HG02763 (cell line): ENCODE data around the gene CSF3R.
A peak's percentile ranks its signal among the peaks of the same experiment; 100 is the strongest.

Source experiments
- ATAC-seq: cut with Tn5 transposase; IDR thresholded peaks from one replicate; pipeline ENCODE4 v1.9.1; 2021; ENCODE audit warnings: mild to moderate bottlenecking, moderate library complexity; ENCODE audit not compliant: unreplicated experiment

Gene CSF3R

GRCh38 chr1:36463463-36463802, 19.3 kb downstream of the CSF3R start:
- no peak for ATAC-seq

GRCh38 chr1:36458910-36459309, 23.8 kb downstream of the CSF3R start:
- ATAC-seq: no peak

DNA sequence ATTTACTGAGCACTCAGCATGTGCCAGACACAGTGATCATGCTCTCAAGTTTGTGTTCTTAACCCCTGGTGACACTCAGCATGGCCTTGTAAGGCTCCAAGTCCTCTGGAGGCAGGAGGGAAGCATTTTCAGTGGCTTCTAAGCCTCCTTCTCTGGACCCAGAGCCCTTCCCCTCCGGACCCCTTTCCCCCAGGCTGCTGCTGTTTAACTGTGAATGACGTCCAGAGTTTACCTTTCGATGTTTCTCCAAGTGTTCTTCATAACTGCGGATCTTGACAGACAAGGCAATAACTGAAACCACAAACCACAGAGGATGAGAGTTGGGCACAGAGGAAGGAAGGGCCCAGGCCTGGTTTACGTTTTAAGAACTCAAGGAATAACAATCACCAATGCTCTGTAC, 25.0 kb downstream of the CSF3R start:
- ATAC-seq: no peak

- no peak for ATAC-seq
Measured at GRCh38 chr1:36456391-36456928, 26.3 kb downstream of the CSF3R start.

GRCh38 chr1:36455386-36455785, 27.3 kb downstream of the CSF3R start:
- no peak for ATAC-seq

GRCh38 chr1:36453600-36454388, 28.9 kb downstream of the CSF3R start:
- no peak for ATAC-seq

- ATAC-seq: no peak
Measured at GRCh38 chr1:36453051-36453450, 29.7 kb downstream of the CSF3R start.

GRCh38 chr1:36450919-36451305, 31.8 kb downstream of the CSF3R start:
- no peak for ATAC-seq

DNA sequence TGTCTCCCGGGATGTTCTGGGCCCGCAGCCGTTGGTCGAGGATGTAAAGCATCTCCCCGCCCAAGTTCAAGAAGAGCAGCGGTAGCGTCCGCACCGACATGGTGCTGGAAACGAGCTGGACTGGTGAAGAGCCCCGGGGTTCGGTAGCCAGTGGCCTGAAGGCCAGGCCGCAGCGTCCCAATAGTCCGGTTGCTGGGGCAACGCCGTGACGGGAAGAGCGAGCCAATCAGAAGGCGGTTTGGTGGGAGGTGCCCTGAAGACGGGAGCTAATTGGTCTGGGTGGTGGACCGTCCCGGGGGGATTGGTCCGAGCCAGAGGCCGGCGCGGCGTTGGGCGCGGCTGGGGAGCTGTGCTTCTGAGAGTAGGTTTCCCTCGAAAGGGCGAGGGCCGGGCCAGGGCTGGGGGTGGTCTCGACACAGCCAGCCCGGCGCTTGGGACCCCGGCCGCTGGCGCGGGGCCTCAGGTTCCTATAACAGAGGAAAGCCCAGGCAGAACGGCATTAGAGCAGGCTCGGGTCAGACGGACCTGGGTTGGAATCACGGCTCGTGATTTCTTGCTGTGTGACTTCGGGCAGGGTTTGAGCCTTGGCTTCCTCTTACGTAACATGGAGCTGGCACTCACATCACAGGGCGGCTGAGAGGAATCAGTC, 32.3 kb downstream of the CSF3R start, which contains the start of gene OSCP1:
Gene OSCP1, minus strand, starts transcription at position 182 of the 649 bp plus-strand sequence. Its CDS starts 82 bp downstream, at position 100.
- ATAC-seq: peak; percentile 97

DNA sequence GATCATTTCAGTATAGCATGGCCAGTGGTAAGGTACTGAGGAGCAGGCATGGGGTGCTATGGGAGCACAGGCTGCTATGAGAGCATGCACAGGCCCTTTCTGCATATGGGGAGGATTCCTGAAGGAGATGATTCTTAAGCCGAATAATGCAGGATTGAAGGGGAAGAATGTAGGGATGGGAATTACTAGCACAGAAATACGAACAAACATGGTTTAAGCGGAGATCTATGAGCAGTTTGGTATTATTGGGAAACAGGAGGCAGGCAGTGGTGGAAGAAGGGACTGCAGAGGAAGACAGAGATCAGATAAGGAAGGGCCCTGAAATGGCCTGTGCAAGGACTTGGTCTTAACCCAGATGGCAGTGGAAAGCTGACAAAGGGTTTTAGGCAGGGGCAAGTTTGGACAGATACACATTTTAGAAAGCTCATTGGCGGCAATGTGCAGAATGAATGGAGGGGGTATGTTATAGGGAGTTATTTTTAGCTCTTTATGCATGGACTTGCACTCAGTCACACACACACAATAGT, 34.1 kb downstream of the CSF3R start:
- ATAC-seq: no peak

DNA sequence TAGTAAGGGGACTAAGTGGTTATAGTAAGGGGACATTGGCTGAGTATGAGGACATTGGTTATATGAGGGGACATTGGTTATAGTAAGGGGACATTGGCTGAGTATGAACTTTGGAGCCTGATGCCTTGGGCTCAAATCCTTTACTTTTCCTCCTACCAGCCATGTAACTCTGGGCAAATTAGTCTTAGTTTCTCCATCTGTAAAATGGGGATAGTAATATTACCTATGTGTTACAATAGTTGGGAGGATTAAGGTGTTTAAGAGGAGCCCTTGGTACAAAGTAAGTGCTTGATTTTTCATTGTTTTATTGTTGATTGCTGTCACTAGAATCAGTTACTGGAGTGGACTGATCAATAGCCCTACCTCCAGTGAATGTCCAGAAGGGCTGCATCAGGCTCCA, 35.3 kb downstream of the CSF3R start:
- ATAC-seq: no peak

DNA sequence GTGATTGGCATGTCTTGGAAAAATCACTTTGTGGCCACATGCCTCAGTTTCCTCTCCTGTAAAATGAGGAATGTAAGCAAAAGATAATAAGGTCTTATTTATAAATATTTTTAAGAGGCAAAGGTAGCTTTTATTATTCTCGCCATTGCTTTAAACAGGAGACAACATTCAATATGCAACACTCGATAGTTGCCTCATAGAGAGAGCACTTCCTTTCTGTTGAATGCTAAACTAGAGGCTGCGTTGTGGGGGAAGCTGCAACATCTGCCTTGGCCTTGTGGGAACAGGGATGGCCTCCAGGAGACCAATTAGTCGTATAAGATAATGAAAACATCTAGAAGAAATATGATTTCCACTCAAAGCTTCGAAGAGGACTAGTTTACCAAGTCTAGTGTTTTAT, 36.0 kb downstream of the CSF3R start:
- ATAC-seq: no peak

- ATAC-seq: no peak
Measured at GRCh38 chr1:36446271-36446670, 36.4 kb downstream of the CSF3R start.

DNA sequence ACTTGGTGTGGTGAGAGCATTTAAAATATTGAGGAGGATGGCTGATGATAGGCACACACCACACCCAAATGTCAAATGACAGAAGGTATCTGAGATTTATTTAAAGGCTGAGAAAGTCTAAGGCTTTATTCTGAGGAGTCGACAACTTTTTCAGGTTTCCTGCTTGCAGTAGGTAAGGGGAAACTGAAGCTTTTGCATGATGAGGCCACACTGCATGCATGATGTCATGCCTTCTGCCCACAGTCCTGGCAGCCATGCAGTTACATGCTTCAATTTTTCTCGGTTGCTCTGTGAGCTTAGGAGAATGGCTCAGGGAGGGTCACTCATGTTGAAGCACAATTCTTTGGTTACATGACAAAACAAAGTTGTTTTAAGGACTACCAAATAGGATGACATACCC, 39.4 kb downstream of the CSF3R start:
- no peak for ATAC-seq

DNA sequence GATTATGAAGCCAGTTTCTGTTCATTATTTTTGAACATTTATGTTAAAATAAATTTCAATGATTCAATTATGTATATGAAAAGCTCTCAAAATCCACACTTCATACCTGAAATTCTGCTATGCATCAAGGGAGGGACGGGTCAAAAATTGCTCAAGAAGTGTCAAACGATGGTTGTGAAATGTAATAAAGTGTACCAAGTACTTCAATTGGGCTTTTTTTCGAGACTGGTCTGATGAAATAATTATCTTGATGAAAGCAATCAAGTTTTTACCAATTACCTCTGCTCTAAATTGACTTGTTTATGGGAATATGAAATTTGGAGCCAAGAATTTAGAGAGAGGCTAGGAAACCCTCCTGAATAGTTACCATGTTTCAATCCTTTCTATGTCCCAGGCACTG, 40.4 kb downstream of the CSF3R start:
- no peak for ATAC-seq

- no peak for ATAC-seq
Measured at GRCh38 chr1:36440646-36441045, 42.1 kb downstream of the CSF3R start.

- no peak for ATAC-seq
Measured at GRCh38 chr1:36440044-36440443, 42.7 kb downstream of the CSF3R start.

GRCh38 chr1:36438715-36439114, 44.0 kb downstream of the CSF3R start:
- no peak for ATAC-seq

GRCh38 chr1:36436821-36437220, 45.9 kb downstream of the CSF3R start:
- no peak for ATAC-seq

- no peak for ATAC-seq
Measured at GRCh38 chr1:36433102-36433501, 49.6 kb downstream of the CSF3R start.

DNA sequence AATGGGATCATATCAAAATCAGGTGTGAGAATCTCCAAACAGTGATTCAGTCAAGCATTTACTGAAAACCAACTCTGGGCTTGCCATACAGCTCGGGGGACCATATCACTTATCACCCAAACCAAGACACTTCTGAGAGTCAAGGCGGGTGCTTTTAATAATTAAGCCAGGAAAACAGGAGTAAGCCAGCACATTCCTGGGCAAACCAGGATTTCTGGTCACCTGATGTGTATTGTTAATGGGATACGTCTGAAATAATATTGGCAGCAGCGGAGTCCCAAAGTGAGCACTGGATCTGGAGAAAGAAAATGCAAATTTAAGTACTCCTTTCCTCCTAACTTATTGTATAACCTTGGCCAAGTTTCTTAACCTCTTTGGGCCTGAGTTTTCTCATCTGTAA, 50.1 kb downstream of the CSF3R start:
- no peak for ATAC-seq

GRCh38 chr1:36425791-36426190, 56.9 kb downstream of the CSF3R start:
- no peak for ATAC-seq
